ENCODE data around the gene PWP2.
"Not testable (repeated sequence)": the region's sequence is repeated elsewhere in the genome, so short reads cannot be mapped to it uniquely, and the experiment has no call there.

Gene PWP2

GRCh38 chr21:44139787-44140551 lies 32.8 kb downstream of the PWP2 start:
- not testable (repeated sequence) for DNase-seq

DNA sequence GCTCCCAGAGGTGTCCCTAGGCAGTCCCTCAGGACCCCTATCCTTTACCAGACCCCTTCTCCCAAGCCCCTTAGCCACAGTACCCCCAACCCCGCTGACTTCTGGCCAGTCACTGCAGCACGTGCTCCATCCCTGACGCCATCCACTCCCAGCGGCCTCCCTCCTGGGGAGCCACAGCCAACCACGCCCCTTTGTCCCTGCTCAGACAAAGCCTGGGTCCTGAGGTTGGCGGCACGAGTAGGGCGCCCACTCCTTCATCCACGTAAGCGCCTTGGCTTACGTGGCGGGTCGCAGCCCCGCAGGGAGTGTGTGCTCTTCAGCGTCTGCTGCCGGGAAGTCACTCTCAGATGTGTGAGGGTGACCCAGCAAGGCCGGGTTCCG lies 33.3 kb downstream of the PWP2 start:
- not testable (repeated sequence) for DNase-seq

- DNase-seq = not testable (repeated sequence)
Measured at GRCh38 chr21:44142470-44142869, 35.3 kb downstream of the PWP2 start.

GRCh38 chr21:44143380-44143779 lies 36.2 kb downstream of the PWP2 start:
- DNase-seq = not testable (repeated sequence)

DNA sequence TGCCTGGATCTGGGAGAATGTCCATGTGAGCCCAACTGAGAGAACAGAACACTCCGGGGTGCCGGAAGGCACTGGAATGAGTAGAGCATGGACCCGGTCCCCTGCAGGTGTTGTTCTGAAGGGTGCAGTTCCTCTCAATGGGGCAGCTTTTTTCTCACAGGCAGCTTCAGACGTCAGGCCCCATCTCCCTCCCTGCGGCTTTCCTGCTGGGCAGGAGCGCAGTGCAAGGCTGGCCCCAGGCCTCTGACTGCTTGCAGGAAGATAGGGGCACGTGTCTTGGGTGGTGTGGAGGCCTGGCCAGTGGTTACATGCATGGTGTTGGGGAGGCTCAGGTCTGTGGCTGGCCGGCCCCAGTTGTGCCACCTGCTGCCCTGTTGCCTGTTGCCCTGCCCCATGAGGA lies 36.8 kb downstream of the PWP2 start:
- not testable (repeated sequence) for DNase-seq

GRCh38 chr21:44144784-44145602 lies 37.8 kb downstream of the PWP2 start:
- not testable (repeated sequence) for DNase-seq

DNA sequence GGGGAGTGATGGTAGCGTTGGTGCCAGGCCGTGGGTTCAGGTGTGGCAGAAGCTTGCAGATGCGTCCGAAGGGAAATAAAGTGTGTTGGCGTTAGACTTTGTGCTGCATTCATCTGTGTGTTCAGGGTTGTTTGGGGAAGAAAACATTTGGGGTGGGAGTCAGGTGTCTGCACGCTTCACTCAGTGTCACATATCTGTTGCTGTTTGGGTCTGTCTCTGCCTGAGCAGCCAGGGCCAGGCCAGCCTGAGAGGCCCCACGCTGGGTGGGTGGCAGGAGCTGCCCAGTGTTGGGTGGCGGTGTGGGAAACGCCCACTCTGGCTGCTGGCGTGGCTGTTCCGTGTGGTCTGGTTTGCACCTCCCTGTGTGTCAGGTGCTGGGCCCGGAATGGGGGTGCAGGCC lies 38.4 kb downstream of the PWP2 start:
- not testable (repeated sequence) for DNase-seq

GRCh38 chr21:44147108-44147507 lies 39.9 kb downstream of the PWP2 start:
- not testable (repeated sequence) for DNase-seq

- not testable (repeated sequence) for DNase-seq
Measured at GRCh38 chr21:44150255-44150654, 43.1 kb downstream of the PWP2 start.

DNA sequence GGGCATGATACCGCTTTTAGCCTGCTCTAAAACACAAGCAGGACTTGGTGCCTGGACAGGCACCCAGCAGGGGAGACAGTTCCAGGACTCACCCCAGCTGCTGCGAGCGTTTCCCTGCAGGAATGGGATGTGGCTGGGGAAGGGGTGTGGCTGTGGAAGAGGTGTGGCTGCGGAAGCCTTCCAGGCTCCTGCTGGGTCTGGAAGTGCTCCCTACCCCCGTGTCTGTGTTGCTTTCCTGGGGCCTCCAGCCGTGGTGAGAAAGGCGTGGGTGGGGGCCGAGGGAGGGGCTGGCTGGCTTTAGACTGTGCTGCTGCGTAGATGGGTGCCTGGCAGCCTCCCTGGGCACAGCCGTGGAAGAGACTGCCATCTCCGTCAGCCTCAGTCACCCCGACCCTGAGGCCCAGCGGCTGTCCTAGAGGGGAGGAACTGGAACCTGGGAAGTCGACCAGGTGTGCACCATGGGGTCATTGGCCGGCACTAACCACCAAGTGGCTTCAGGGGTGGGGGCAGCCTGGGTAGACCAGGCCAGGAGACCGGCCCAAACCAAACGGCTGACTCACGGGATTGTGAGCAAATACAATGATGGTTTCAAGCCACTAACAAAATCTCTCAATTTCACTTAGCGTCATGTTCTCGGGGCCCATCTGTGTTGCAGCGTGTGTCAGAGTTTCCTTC lies 46.2 kb downstream of the PWP2 start:
- not testable (repeated sequence) for DNase-seq

GRCh38 chr21:44153889-44154228 lies 46.7 kb downstream of the PWP2 start:
- peak; percentile 48 for DNase-seq

GRCh38 chr21:44154816-44155230 lies 47.6 kb downstream of the PWP2 start:
- DNase-seq = not testable (repeated sequence)

DNA sequence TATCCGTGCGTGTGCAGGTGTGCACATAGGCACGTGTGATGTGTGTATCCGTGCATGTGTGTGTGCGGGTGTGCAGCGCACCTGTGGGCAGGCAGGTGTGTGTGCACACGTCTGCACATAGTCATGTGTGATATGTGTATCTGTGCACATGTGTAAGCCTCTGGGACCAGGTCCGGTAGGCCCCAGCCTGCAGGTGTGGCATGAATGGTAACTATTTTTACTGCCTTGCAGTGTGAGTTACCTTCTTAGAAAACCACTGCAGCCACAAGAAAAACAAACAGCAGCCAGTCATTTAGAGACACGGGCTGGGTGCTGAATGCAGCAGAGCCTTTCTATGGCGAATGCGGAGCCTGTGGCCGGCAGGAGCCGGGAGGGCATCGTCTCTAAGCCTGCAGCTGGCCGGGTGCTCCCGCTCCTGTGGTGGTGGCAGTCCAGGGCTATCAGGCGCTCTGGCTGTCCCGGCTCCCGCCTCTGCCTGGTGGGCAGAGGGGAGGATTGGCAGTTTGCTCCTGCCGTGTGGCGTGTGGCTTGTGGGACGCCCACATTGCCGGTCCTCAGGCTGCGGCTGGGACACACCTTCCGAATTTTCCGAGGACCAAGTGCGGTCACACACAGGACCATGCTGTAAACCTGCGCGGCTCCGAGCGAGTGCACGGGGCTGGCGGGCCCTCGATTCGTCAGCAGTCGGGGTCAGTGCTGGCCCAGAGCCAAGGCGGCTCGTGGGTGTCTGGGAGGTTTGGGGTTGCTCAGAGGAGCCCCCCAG lies 48.2 kb downstream of the PWP2 start:
- DNase-seq = not testable (repeated sequence)

- DNase-seq = not testable (repeated sequence)
Measured at GRCh38 chr21:44155994-44156380, 48.8 kb downstream of the PWP2 start.

DNA sequence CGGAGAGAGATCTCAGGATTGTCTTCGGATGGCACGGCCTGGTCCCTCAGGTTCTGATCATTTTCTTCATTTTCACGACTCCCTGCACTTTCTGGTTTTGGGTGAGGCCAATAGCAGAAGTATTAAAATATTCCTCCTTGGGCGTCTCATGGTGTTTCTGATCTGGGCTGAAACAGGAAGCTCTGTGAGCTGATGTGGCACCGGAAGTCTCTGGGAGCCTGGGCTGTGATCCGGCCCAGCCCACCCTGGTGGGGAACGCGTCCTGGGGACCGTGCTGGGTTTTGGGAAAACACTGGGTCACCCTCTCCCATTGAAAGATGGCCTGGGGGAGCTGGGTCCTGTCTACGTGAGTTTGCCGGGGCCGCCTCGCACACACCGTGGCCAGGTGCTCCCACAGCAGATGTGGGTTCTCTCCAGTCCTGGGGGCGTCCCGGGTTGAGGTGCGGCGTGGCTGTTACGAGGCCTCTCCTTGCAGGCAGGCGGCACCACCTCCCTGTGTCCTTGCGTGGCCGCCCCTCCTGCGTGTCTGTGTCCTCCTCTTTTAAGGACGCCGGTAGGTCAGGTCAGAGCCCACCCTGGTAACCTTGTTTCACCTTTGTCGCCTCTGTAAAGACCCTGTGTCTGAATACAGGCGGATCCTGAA lies 50.4 kb downstream of the PWP2 start:
- DNase-seq = not testable (repeated sequence)

- not testable (repeated sequence) for DNase-seq
Measured at GRCh38 chr21:44158082-44158468, 50.9 kb downstream of the PWP2 start.

DNA sequence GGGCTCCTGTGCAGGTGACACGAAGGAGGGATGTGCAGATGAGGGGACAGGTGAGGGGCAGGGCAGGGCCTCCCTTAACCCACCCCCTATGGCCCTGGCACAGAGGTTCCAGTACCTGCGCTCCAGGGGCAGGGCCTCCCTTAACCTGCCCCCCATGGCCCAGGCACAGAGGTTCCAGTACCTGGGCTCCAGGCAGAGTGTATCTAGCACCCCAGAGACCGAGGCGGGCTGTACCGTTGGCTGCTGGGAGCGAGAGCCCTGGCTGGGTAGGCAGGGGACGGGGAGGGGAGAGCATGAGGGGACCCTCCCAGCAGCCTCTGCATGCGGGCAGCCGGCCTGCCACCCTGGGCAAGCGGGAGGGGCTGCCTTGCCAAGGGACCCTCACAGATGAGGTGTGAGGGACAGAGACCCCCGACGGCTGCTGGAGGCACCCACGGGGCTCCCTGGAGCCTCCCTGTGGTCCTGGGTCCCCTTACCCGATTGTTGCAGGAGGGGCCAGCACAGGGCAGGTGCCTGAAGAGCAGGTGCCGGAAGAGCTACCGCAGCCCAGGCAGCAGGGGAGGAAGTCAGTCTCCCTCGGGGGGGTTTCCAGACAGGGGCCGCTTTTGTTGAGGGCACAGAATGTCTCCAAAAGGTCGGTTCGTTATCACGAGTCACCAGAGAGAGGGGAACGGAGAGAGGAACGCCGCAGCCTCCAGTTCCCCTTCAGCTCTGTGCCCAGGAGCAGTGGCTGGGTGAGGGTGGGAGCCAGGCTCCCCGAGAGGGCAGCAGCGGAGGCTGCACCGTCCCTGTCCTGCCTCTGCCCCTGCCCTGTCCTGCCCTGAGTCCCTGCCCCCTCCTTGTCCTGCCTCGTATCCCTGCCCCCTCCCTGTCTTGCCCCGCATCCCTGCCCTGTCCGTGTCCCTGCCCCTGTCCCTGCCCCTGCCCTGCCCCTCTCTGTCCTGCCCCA lies 52.4 kb downstream of the PWP2 start:
- not testable (repeated sequence) for DNase-seq

GRCh38 chr21:44160298-44160672 lies 53.1 kb downstream of the PWP2 start:
- DNase-seq = not testable (repeated sequence)

DNA sequence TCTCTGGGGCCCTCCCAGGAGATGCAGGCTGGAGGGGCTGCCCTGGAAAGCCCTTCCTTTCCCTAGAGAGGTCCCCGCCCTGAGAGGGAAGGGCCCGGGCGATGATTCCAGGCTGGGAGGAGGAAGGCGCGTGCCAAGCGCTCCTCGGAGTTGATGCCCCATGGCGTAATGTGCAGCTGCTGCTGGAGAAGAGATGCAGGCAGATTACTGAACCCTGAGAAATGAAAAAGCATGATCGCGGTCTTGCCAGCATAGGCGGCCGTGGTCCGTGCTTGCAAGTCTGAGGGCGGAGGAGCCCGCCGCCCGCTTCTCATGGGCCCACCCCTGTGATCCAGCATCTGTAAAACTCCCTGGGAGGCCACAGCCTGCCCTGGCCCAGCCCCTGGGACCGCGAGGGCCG lies 53.6 kb downstream of the PWP2 start:
- DNase-seq = not testable (repeated sequence)

- not testable (repeated sequence) for DNase-seq
Measured at GRCh38 chr21:44163167-44163653, 56.0 kb downstream of the PWP2 start.

GRCh38 chr21:44165933-44166332 lies 58.7 kb downstream of the PWP2 start:
- not testable (repeated sequence) for DNase-seq
